K562 (cell line): ENCODE measurements around the gene PRR29. TPM values are rescaled to one million over a fixed set of nuclear protein-coding genes. Genes with fewer than 3 reads are reported as not detected.

Source experiments
- ATAC-seq: fragments of 200-7000 bp; cut with Tn5 transposase; 3 replicates; pipeline ENCODE4 v1.9.1; 2020; ENCODE audit warnings: moderate library complexity
- BruUV-seq: library from RNA; stranded (reverse); fragments of 400-500 nt; replicated peaks from 2 replicates; lab custom pipeline; 2021; lab: Mats Ljungman, UMichigan
- CTCF ChIA-PET: fragments of 300-600 bp; formaldehyde crosslinking; extraction: SDS; loops from one replicate; lab custom pipeline; 2021; ENCODE audit warnings: low intra/inter-chr PET ratio; lab: Yijun Ruan, JAX
- POLR2A ChIA-PET: fragments of 300-600, 350-650 bp; sonication (Branson Sonifier 250); formaldehyde crosslinking; extraction: SDS; loops from one replicate; lab custom pipeline; 2021; ENCODE audit warnings: antibody characterized with exemption, inconsistent platforms; lab: Yijun Ruan, JAX
- DNase-seq, 4 experiments: peaks; one replicate each; pipeline versions ENCODE4 v3.0.0 to v3.0.0-alpha.2; 2011 to 2018; ENCODE audit warnings: low spot score in 3 of 4, mixed read lengths in 3 of 4; ENCODE audit errors: extremely low read depth in 1 of 4
- FAIRE-seq: peaks from 2 replicates; lab custom pipeline; 2011; peaks lifted over from hg19 to GRCh38; lab: Jason Lieb, UNC
- H2AFZ ChIP-seq: 2 replicates; pipeline ENCODE4 v1.6.0; 2011; ENCODE audit warnings: low read depth, low read length, control low read depth, inconsistent platforms
- H3K27ac ChIP-seq: fragments of 200-600 bp; 3 replicates; pipeline ENCODE4 v1.8.0; 2011; ENCODE audit warnings: low read depth, mild to moderate bottlenecking, control low read depth, inconsistent platforms, low read length, moderate library complexity, mixed read lengths; ENCODE audit errors: extremely low read depth
- H3K27me3 ChIP-seq, 2 experiments: fragments of 300-600 bp in 1 of 2; 2 replicates in 1 of 2; 3 replicates in 1 of 2; pipeline versions ENCODE4 v1.6.0 to v1.8.0; 2011; ENCODE audit warnings: inconsistent platforms in 2 of 2, low read length in 2 of 2, mild to moderate bottlenecking in 1 of 2, mixed read lengths in 1 of 2, moderate library complexity in 1 of 2; ENCODE audit not compliant: control insufficient read depth in 2 of 2, insufficient read depth in 2 of 2
- H3K36me3 ChIP-seq: fragments of 300-600 bp; 3 replicates; pipeline ENCODE4 v1.8.0; 2011; ENCODE audit warnings: mild to moderate bottlenecking, low read length, inconsistent platforms; ENCODE audit not compliant: control insufficient read depth, insufficient read depth
- H3K4me1 ChIP-seq, 2 experiments: fragments of 200-600 bp in 1 of 2; replicated peaks in 1 of 2; 2 replicates in 1 of 2; 3 replicates in 1 of 2; pipeline versions ENCODE4 v1.5.1 to v1.8.0; 2011; ENCODE audit warnings: inconsistent platforms in 2 of 2, low read length in 2 of 2, mild to moderate bottlenecking in 1 of 2, mixed read lengths in 1 of 2, moderate library complexity in 1 of 2; ENCODE audit not compliant: control insufficient read depth in 2 of 2, insufficient read depth in 2 of 2
- H3K4me2 ChIP-seq: 2 replicates; pipeline ENCODE4 v1.6.1; 2011; ENCODE audit warnings: low read length, control low read depth, inconsistent platforms, mixed read lengths; ENCODE audit not compliant: insufficient read depth
- H3K4me3 ChIP-seq: fragments of 200-600 bp; sonication (generic), shearing (Covaris generic); 2 replicates; pipeline ENCODE4 v1.5.1; 2016; ENCODE audit warnings: control low read depth, inconsistent platforms
- H3K79me2 ChIP-seq: fragments of 200-600 bp; 3 replicates; pipeline ENCODE4 v1.8.0; 2011; ENCODE audit warnings: low read length, inconsistent platforms; ENCODE audit not compliant: control insufficient read depth, insufficient read depth
- H3K9ac ChIP-seq, 2 experiments: 2 replicates each; pipeline versions ENCODE4 v1.6.0 to v1.6.1; 2011; ENCODE audit warnings: low read depth in 2 of 2, low read length in 2 of 2, control low read depth in 1 of 2, inconsistent platforms in 1 of 2, mild to moderate bottlenecking in 1 of 2, mixed read lengths in 1 of 2; ENCODE audit not compliant: insufficient read depth in 1 of 2
- H3K9me1 ChIP-seq: one replicate; pipeline ENCODE4 v1.6.0; 2011; ENCODE audit warnings: inconsistent platforms, mild to moderate bottlenecking, low read length, moderate library complexity; ENCODE audit not compliant: control insufficient read depth, insufficient read depth
- H3K9me3 ChIP-seq: replicated peaks from 2 replicates; pipeline ENCODE4 v1.5.1; 2011; ENCODE audit warnings: low read depth, low read length, inconsistent platforms; ENCODE audit not compliant: control insufficient read depth, insufficient read depth
- H4K20me1 ChIP-seq: replicated peaks from 2 replicates; pipeline ENCODE4 v1.6.1; 2011; ENCODE audit warnings: low read length, inconsistent platforms, mixed read lengths; ENCODE audit not compliant: control insufficient read depth, insufficient read depth
- SPI1 ChIP-seq: IDR thresholded peaks from 2 replicates; pipeline ENCODE4 v1.6.1; 2011; ENCODE audit warnings: low read depth, low read length, control low read depth, borderline replicate concordance
- XRCC3 ChIP-seq: fragments of 450-650 bp; IDR thresholded peaks from 2 replicates; pipeline ENCODE4 v1.6.1; 2017; ENCODE audit warnings: mild to moderate bottlenecking, moderate library complexity
- ZBTB11 ChIP-seq, 3 experiments: fragments of 200-800 bp in 1 of 3; fragments of 250-450 bp in 1 of 3; fragments of 450-650 bp in 1 of 3; sonication (Bioruptor Pico) in 1 of 3; sonication (Bioruptor generic) in 1 of 3; formaldehyde crosslinking in 1 of 3; IDR thresholded peaks; 2 replicates each; pipeline versions ENCODE4 v1.6.1 to v1.8.0; 2016 to 2022; ENCODE audit warnings: mild to moderate bottlenecking in 2 of 3, missing genetic modification characterization in 2 of 3, missing compliant biosample characterization in 1 of 3, moderate library complexity in 1 of 3
- ZNF3 ChIP-seq: fragments of 250-450 bp; sonication (Bioruptor Pico); IDR thresholded peaks from 2 replicates; pipeline ENCODE4 v1.5.0; 2021; ENCODE audit warnings: mild to moderate bottlenecking, moderate library complexity
- WGBS: fragments of 100-300 bp; shearing (Covaris generic); methylation state at CpG from one replicate; pipeline ENCODE4 v1.1.6; 2016; ENCODE audit warnings: low coverage, mixed read lengths; ENCODE audit not compliant: insufficient coverage; ENCODE audit errors: missing lambda C conversion rate; 5-methylcytosine and 5-hydroxymethylcytosine counted together
- in situ Hi-C: fragments of 300-500 bp; cut with MboI; formaldehyde crosslinking; loops from 4 replicates; pipeline ENCODE4 v1.15.0; 2018; ENCODE audit warnings: inconsistent platforms, mixed read lengths
- intact Hi-C: fragments of 100-400 bp; cut with micrococcal nuclease; formaldehyde crosslinking; loops from 2 replicates; pipeline ENCODE4 v1.14.2; 2022
- polyA plus RNA-seq, 8 experiments: library from polyadenylated mRNA; depleted of rRNA in 4 of 8; stranded (reverse) in 5 of 8; unstranded in 3 of 8; fragments of >200 nt; fragmentation: Nextera tagmentation in 2 of 8; fragmentation: Illumina TruSeq in 1 of 8; extraction: Ambion mirVana in 2 of 8; extraction: Trizol in 1 of 8; gene quantifications; 2 replicates each; pipeline versions ENCODE4 v1.2.1 to v1.2.3, GENCODE V29; 2011 to 2014; ENCODE audit warnings: inconsistent platforms in 1 of 8, missing spikeins in 1 of 8
- total RNA-seq, 7 experiments: library from RNA; depleted of rRNA in 6 of 7; stranded (reverse); fragments of >200 nt in 6 of 7; fragmentation: Illumina TruSeq in 2 of 7; extraction: Trizol in 2 of 7; gene quantifications; 2 replicates each; pipeline versions ENCODE4 v1.2.1 to v1.2.3, GENCODE V29; 2011 to 2021; ENCODE audit warnings: low replicate concordance in 1 of 7

The PRR29 gene
- total and polyA plus RNA-seq, 9 of the 15 experiments (the other 6 are each of a cell fraction or from before 2014, with no cell fraction given): 0.08 to 0.58 (median 0.15) TPM; not detected in 5

- no peak overlapping the region for H3K4me3 ChIP-seq
- ATAC-seq (no peak), DNase-seq (no peak)
Observed at GRCh38 chr17:63954402-63955063, 43.6 kb upstream of the PRR29 start.

More at GRCh38 chr17:63954402-63955063, 43.6 kb upstream of the PRR29 start:
- Histone ChIP-seq H4K20me1 (0 out of 2 replicates have a peak, but pooled peaks cover 8% of the 10 kb centered on the region), H3K27me3 (peaks cover 13 to 34% of the 10 kb centered on the region in 2 experiments; a peak in 4 of 5 replicates), H3K4me2 (no peak overlapping the region), H2AFZ (no peak overlapping the region), H3K36me3 (no peaks in the 10 kb centered on the region), H3K79me2 (no peaks in the 10 kb centered on the region), H3K9me1 (no peaks in the 10 kb centered on the region), H3K9ac (peak overlapping the region in 1 of 2 experiments; percentile 22; a peak in 1 of 4 replicates), H3K27ac (no peak overlapping the region), H3K9me3 (no peaks in the 10 kb centered on the region), H3K4me1 (0 out of 5 replicates have a peak, but pooled peaks cover 0 to 4% of the 10 kb centered on the region in 2 experiments)
- WGBS: 31% methylated on average over 11 of the region's 11 CpGs
- POLR2A ChIA-PET: interaction anchor here (0.6 to 1.1 kb wide), 2 partner anchors 10 to 359 kb away, joined by 3 read pairs; no protein-coding TSS in a partner anchor
- CTCF ChIA-PET: no interaction called here
- no peak for TF ChIP-seq XRCC3
- TF ChIP-seq ZNF3 (CRISPR knock-in tag): no peak
- TF ChIP-seq ZBTB11 (CRISPR knock-in tag; IDR thresholded peaks at IDR 0.05): peak in 1 of 3 experiments; percentile 16; a peak in 1 of 6 replicates
- TF ChIP-seq SPI1: peak; percentile 69; the same call in 1 of the 2 replicates
- BruUV-seq: no TSS peak
- FAIRE-seq: no peak
- in situ Hi-C loops: no loop called here
- intact Hi-C loops: no loop called here
